HG03354 (cell line): ENCODE data around the gene C14orf132.

ENCODE experiments used
- ATAC-seq: cut with Tn5 transposase; IDR thresholded peaks from one replicate; pipeline ENCODE4 v1.9.1; 2021; ENCODE audit warnings: mild to moderate bottlenecking; ENCODE audit not compliant: unreplicated experiment, poor library complexity, severe bottlenecking

Gene C14orf132

DNA sequence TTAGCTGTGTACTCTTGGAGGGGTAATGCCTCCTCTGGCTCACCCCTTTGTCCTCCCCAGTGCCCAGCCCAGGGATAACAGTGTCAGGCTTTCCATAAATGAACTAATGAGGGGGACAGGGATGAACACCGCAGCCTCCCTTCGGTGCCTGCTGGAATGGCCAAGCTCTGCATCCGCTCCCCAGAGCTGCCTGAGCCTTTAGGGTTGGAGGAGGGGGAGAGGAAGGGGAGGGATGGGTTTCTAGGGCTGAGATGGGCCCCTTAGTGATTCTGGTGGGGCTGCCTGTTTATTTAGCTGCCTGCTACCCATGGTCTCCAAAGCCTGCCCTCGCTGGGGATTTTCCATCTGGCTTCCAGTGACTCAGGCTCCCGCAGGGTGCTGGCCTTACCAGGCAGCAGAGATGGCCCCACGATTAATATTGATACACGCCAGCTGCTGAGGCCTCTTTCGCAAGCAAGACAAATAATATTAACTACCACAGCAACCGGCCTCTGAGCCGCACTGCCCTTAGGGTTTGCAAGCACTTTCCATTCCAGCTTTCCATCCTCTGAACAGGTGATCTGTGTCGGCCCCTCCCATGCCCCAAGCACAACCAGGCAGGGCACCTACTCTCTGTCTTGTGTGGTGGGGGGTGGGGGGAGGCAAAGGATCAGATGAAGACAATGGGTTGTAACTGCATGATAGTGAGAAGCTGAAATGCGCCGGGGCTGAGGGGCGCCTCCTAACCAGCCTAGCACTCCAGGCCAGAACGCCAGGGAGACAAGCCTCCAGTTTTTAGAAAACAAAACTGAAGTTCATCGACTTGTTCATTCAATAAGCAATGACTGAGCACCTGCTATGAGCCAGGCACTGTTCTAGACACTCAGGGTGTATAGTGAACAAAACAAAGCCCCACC, 56.7 kb downstream of the C14orf132 start:
- no peak for ATAC-seq

DNA sequence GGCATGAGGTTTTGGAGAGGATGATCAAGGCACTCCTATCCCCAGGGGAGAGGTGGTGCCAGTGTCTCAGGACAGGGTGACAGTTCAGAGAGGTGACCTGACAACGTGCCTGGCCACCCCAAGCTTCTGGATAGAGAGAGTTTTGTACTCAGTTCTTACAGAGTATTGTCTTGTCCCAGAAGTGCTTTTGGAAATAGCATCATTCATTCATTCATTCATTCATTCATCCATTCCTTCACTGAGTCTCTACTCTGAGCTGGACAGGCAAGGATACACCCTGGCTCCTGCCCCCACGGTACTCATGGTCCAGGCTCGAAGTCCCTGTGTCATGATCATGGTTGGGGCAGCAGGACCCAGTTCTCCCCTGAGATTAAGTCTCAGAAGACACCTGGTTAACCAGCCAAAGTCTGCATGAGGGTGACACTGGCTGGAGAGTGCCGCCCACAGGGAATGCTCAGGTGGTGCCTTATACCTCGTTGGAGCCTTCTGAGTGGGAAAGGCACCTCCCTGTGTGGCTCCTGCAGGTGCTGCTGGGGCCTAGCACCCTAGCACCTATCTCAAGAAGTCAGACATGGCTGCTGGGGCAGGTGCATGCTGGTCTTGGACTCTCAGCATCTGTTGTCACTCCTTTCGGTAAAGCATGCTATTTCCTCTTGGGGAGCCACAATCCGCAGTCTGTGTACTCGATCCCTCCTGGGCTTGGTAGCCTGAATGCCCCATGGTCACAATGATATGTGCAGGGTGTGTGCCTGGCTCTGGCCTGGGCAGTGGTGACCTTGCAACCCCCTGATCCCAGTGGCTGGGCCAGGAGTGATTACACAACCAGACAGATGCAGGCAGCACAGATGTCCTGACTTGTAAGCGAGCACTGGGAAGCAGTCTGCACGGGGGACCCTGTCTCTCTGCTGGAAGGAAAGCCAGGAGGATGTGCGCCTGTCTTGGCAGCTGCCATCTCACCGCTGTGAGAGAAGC, 57.8 kb downstream of the C14orf132 start:
- no peak for ATAC-seq

DNA sequence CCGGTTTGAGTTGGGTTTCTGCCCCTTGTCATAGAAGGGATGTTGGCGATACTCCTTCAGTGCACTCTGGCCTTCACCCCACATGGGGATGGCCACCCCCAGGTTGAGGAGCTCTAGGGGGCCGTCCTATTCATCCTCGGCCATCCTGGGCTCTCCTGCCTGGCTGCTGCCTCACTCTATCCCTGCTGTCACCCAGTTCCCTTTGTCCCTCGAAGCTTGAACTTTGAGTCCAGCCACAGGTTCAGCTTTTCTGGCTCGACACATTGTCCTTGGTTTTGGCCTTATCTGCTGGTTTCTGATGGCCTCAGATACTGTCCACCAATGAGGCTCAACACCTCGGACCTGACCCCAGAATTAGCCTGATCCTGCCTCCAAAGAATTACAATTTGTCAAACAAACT, 58.6 kb downstream of the C14orf132 start:
- ATAC-seq: no peak

DNA sequence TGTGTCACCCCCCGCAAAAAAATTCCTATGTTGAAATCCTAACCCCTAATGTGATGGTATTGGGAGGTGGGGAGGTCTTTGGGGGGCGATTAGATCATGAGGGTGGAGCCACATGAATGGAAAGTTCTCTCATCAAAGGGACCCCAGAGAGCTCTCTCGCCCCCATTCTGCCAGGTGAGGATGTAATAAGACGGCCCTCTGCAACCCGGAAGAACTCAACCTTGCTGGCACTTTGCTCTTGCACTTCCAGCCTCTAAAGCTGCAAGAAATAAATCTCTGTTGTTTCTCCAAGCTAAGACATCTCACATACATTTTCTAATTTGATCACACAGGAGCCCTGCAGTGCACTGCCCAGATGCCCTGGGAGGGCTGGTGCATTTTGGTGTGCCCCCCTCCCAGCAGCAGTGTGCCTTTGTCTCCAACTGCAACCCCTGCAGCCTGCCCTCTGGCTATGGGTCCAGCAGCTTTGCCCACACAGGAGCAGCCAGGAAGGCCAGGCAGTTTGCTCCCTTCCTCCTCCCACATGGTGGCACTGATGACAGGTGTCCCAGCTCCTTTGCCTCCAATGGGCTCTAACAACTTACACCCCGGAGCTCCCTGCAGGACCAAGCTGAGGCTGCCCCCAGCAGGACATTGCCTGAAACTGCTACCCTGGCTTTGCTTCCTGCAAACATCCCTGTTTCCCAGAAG, 59.3 kb downstream of the C14orf132 start:
- no peak for ATAC-seq

DNA sequence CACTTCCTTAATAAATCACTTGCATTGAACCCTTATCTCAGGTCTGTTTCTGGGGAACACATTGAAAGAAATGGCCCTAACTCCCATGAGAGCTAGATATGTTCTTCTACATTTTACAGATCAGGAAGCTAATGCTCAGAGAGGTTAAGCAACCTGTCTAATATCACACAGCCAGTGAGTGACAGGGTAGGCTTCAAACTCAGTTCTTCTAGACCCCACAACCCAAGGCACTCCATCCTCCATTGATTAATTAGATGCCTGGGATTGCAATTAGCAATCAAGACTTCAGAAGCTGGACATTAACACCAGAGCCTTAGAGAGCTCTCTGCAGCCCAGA, 59.8 kb downstream of the C14orf132 start:
- no peak for ATAC-seq

DNA sequence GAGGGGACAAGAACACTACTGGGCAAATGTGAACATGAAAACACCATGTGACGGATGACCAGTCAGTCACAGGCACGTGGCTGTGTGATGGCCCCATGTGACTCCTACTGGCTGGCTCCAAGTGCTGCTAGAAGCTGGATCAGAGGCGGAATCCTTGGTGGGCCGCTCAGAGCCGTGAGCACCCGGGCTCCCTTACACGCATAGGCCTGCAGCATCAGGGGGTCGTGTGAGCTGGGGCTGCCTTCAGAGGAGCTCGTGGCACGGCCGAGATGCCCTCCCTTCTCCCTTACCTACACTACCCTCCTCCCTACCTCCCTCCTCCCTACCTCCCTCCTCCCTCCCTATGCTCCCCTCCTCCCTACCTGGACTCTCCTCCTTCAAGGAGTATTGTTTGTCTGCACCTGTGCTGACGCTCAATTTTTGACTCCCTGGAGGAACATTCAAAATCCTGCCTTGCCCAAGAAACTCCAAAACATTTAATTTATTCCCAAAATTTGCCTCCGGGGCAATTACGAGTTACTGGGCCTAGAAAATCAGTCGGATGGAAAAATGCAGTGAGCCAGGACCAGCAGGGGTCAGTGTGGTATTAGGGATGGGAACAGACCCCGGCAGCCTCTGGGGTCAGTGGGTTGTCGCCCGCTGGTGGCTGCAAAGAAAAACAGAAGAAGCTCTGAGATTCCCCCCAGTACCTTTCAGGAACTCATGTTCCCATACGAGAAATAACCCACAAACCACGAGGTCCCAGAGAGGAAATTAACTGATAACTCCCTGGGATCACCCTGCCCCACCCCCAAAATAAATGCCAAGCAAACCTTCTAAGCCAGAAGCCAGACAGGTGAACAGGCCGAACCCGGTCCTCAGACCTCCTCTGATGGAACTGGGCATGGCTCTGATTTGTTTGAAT, 61.3 kb downstream of the C14orf132 start:
- ATAC-seq: no peak

DNA sequence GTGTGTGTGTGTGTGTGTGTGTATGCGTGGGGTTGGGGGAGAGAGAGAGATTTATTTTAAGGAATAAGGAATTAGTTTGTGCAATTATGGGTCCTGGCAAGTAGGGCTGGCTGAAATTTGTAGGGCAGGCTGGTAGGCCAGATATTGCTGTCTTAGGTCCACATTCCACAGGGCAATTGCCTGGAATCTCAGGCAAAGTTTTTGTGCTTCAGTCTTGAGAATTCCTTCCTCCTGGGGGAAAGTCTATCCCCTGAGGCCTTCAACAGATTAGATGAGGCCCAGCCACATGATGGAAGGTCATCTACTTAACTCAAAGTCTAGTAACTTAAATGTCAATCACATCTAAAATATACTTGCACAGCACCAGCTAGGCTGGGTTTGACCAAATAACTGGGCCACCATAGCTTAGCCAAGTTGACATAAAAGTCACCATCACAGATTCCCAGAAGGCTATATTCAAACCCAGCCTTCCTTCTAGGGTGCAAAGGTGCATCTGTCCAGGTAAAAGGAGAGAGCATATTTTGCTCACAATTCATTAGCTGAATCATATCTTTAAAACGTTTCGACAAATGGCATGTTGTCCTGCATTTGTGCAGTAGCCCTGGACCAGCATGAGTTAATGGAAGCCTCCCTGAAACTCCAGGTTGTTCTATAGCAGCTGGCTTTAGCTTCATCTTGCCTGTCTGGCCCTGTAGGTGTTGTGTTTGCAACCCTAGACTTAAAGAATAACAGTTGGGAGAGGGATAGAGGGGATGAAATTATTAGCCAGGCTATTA, 63.1 kb downstream of the C14orf132 start:
- no peak for ATAC-seq

DNA sequence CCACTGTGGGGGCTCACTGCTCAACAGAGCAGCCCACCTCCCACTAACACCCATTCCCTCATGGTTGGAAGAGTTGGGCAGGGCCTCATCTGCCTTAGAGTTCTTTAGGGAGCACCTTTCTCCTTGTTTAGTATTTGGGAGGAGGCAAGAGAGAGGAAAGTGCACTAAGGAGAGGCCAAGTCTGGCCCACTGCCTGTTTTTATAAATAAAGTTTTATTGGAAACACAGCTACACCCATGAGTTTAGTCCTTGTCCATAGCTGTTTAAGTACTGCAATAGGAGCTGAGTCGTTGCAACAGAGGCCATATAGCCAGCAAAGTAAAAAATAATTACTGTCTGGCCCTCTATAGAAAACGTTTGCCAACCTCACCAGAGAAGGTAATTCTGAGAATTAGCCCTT, 63.9 kb downstream of the C14orf132 start:
- ATAC-seq: no peak

DNA sequence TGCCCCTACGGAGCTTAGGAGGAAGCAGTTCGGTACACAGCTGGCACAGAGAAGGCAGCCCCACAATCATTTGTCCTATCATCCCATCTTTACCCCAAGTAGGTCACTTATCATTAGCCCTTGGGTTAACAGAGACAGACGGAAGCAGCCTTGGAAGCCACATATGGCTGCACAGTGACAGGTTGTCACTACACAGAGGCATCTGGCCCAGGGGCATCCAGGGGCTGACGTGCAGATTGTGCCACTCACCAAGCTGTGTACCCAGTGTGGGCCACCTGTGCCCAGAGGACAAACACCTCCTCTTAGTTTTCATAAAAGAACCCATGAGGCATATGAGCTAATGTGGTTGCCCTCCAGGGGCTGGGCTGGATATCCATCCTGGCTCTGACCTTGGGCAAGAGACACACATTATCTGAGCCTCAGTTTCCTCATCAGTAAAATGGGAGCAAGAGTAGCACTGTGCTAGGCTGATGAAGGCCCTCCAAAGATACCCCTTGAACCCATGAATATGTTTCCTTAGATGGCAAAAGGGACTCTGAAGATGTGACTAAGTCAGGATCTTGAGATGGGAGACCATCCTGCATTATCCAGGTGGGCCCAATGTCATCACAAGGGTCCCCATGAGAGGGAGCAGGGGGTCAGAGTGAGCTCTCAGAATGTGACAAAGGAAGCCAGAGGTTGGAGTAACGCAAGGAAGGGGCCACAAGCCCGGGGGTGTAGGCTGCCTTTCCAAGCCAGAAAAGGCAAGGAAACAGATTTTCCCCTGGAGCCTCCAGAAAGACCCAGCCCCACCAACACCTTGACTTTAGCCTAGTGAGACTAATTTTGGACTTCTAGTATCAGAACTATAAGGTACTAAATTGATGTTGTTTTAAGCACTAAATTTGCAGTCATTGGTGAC, 64.6 kb downstream of the C14orf132 start:
- no peak for ATAC-seq

DNA sequence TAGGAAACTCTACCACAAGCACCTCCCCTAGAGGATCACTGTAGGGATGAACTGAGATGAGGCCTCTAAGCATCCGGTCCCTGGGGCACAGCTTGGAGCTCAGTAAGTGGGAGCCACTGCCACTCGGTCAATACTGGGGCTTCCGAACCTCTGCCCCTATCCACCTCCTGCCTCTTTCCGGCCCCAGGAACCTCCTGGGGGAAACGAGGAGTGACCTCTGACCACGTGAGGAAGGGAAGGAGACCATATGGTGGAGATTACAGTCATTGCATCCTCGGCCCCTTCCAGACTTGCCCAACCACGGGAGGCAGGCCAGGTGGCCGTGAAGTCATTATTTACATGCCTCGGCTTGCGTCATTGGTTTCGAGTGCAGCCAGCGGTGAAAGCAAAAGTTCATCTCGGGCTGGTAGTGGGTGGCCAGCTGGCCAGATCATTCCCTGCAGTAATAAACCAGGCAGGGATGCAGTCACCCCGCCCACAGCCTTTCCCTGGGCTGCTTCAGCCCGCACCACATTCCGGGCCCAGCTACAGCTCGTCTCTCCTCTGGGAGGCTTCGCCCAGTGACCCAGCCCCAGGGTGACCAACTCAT, 65.4 kb downstream of the C14orf132 start:
- ATAC-seq: no peak

DNA sequence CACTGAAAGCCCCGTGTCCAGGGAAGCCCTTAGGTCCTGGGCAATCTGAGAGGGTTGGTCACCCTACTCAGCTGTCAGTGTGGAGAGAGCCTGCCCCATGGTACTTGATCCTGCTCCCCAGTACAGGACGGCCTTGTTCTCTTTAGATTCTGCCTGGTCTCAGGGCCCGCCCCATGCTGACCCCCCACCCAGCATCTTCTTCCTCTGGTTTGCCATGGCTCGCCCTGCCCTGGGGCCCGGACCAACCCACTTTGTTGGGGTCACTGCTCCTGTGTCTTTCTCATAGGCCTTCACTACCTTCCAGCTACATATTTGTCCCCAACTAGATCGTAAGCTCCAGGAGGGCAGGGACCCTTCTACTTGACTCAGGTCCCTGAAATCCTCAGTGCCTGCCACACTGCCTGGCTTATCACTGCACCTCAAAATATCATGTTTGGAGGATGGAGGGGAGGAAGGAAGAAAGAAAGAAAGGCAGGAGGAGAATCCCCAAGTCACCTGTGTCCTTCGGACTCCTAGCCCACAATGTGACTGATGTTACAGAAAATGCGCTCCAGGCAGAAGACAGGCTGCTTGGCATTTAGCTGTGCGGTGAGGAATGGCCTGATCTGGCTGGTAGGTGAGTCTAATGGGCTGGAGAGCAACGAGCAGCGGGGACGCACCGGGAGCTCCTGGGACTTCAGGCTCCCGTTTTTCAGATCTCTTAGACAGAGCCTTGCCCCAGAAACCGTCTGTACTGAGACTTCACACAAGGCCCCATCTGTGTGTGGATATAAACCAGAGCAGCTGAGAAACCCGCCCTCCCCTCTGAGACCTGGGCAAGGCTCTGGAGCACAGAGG, 66.1 kb downstream of the C14orf132 start:
- ATAC-seq: no peak

DNA sequence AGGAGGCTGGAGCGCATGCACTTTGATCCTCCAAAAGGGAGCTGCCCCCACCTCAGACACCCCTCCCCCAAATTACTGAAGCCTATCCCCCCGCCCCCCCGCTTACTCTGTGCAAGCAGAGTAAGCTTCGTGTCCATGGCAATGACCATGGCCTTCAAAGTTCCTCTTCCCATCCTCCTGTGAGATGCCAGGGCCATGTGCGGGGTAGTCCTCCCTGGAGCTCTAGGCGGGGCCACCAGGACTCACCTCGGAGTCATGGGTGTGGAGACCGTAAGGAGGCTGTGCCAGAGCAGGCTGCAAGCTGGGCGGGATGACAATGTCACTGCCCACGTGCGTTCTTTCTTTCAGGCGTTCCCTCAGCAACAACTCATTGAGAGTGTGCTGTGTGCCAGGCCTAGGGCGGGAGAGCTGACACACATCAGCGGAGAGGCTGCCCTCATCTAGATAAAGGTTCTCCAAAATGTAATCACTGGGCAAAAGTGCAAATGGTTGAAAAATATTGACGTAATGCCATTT, 66.8 kb downstream of the C14orf132 start:
- no peak for ATAC-seq

DNA sequence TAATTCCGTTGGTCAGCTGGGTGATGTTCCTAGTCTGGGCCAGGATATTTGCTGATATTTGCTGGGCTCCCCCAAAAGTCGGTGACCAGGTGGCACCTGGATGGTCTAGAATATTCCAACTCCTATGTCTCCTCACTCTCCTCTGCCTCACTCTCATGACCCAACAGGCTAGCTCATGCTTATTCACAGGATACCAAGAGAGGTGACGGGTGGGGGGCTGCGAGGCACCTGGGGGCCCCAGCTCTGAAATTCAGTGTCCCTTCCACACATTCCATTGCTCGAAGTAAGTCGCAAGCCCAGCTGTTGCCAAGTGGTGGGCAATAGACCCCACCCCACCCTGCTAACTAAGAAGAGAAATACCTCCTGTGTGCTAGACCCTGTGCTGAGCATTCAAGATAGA, 67.7 kb downstream of the C14orf132 start:
- no peak for ATAC-seq

DNA sequence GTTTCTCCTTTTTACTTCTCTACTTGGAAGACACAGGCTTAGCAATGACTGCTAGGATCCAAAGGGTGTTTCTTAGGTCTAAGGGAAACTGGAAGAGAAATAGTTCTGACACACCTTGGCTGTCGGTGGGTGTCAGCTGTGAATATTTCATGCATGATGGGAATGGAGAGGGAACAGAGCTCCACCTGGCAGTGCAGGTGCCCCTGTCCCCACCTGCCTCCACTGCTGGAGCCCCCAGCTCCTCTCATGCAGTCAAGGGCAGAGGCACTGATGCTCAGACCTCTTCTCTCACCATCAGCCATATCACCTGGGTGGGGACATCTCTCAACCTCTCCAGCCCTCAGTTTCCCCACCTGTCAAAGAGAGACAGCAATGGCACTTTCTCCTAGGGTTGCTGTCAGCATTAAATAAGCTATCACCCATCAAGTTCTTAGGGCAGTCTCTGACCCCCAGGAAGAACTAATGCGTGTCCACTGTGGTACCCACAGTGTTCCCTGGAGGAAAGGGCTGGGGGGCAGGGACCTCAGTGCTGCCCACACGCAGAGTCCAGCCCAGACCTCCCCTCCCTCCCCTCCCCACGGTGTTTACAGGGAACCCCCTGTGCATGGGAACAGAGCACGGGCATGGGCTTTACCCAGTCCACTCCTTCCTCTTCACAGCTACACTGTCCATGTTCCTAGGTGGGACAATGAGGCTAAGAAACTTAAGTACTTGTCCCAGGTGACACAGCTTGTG, 69.1 kb downstream of the C14orf132 start:
- ATAC-seq: no peak

DNA sequence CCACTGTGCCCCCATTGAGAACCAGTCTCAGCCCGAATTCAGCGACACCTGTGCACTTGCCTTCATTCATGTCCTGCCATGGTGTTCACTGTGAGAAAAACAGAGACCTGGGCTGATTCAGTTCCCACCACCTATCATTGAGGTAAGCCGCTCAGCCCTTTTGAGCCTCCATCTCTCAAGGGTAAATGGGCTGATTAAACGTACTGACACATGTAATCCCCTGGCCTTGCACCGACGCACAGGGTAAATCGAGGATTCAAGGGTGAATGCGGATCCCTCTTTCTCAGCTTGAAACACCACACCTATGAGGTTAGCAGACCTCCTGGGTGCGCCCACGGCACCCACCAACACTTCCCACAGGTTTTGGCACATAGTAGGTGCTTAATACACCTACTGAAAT, 69.7 kb downstream of the C14orf132 start:
- ATAC-seq: no peak
